Tracheal epithelial cell (primary cell): Measurements from ENCODE around the gene HYAL4. TPM values are rescaled to one million over a fixed set of nuclear protein-coding genes. Genes with fewer than 3 reads are reported as not detected.

Experiments
- total RNA-seq: library from RNA; depleted of rRNA; stranded (reverse); fragments of >200 nt; gene quantifications from 2 replicates; pipeline ENCODE4 v1.2.1, GENCODE V29; 2014

HYAL4 gene, protein sequence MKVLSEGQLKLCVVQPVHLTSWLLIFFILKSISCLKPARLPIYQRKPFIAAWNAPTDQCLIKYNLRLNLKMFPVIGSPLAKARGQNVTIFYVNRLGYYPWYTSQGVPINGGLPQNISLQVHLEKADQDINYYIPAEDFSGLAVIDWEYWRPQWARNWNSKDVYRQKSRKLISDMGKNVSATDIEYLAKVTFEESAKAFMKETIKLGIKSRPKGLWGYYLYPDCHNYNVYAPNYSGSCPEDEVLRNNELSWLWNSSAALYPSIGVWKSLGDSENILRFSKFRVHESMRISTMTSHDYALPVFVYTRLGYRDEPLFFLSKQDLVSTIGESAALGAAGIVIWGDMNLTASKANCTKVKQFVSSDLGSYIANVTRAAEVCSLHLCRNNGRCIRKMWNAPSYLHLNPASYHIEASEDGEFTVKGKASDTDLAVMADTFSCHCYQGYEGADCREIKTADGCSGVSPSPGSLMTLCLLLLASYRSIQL
- total RNA-seq = under 0.01 TPM in 1 of 2 replicates, not detected in the other

DNA sequence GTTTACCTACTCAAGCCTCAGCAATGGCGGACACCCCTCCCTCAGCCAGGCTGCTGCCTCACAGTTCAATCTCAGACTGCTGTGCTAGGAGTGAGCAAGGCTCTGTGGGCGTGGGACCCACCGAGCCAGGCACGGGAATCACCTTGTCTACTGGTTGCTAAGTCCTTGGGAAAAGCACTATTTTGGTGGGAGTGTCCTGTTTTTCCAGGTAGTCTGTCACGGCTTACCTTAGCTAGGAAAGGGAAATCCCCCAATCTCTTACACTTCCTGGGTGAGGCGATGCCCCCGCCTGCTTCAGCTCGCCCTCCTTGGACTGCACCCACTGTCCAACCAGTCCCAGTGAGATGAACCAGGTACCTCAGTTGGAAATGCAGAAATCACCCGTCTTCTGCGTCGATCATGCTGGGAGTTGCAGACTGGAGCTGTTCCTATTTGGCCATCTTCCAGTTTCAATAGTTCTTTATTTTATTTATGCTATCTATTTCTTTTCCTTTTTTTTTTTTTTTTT is at the start of gene HYAL4:
HYAL4 (plus strand) TSS at position 458 of the 508 bp plus-strand sequence. CDS start 23,105 bp downstream, outside the sequence.

DNA sequence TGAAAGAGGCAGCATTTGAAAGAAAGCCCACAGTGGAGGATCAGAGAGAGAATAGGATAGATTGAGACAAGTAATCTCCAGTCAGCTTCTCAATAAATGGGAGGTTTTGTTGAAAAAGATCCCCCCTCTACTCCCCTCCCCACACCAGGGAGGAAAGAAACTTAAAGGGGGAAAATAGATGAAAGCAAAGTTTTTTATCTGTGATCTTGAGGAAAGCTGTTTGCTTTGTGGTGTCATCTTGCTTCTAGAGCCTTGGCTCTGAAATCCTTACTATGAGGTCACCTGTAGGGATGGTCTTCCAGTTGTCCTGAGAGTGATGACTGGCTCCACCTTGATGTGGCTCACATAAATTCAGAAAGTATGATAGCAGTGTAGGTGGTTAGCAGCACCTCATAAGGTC is 80.0 kb downstream of the HYAL4 start, which contains the start of gene SPAM1:
SPAM1 (plus strand) TSS at position 301 of the 400 bp plus-strand sequence. CDS start 28,330 bp downstream, outside the sequence.

Other genes with a start within 250 kb of the HYAL4 start
- gene ASB15, start 243.3 kb upstream of the HYAL4 start, total RNA-seq = not detected in 2 replicates
- gene LMOD2, start 189.3 kb upstream of the HYAL4 start, total RNA-seq = not detected in 2 replicates
- 16.6 and 22.6 TPM in 2 replicates for gene WASL, start 96.2 kb upstream of the HYAL4 start, total RNA-seq
- not detected in 2 replicates for gene SPAM1, start 80.1 kb downstream of the HYAL4 start, total RNA-seq
- gene TMEM229A, start 187.9 kb downstream of the HYAL4 start, total RNA-seq = not detected in 2 replicates